Measurements from ENCODE around the gene ABCC2.
"Not testable (repeated sequence)": the region's sequence is repeated elsewhere in the genome, so short reads cannot be mapped to it uniquely, and the experiment has no call there.

Gene ABCC2

DNA sequence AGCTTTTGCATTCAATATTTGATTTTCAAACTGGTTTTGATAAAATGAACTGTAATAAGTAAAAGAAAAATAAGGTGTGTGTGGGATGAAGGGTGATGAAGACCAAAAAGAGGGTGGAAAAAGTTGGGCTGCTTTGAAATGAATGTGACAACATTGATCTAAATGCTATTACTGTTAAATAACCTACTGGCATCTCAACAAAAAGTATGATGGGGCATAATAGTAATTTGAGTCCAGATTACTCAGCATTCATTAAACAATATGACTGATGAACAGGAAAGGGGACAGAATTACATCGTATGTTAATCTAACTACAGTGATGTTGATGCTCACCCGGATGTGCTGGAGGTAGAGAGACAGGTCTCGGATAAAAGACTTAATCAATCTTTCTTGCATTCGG is 112.2 kb downstream of the ABCC2 start:
- Histone ChIP-seq H3K27me3 (ENCODE audit: low read depth, low read length) (no peaks in the 10 kb centered on the region), H3K4me2 (ENCODE audit: low read length) (no peak overlapping the region), H3K4me3 (ENCODE audit: low read length) (no peak overlapping the region), H4K20me1 (ENCODE audit: insufficient read depth, low read length) (no peaks in the 10 kb centered on the region), H3K9me3 (ENCODE audit: insufficient read depth, low read length) (no peaks in the 10 kb centered on the region), H2AFZ (ENCODE audit: low read depth, low read length) (no peak overlapping the region), H3K27ac (ENCODE audit: low read length) (no peak overlapping the region), H3K79me2 (ENCODE audit: low read length) (no peaks in the 10 kb centered on the region), H3K36me3 (replicated peaks; ENCODE audit: low read depth, low read length) (no peaks in the 10 kb centered on the region), H3K9ac (ENCODE audit: low read length) (no peak overlapping the region), H3K4me1 (ENCODE audit: low read length) (no peaks in the 10 kb centered on the region)
- no peak for TF ChIP-seq EZH2phosphoT487 (IDR thresholded peaks at IDR 0.05; ENCODE audit: low read depth)
- TF ChIP-seq, protein P1, sequence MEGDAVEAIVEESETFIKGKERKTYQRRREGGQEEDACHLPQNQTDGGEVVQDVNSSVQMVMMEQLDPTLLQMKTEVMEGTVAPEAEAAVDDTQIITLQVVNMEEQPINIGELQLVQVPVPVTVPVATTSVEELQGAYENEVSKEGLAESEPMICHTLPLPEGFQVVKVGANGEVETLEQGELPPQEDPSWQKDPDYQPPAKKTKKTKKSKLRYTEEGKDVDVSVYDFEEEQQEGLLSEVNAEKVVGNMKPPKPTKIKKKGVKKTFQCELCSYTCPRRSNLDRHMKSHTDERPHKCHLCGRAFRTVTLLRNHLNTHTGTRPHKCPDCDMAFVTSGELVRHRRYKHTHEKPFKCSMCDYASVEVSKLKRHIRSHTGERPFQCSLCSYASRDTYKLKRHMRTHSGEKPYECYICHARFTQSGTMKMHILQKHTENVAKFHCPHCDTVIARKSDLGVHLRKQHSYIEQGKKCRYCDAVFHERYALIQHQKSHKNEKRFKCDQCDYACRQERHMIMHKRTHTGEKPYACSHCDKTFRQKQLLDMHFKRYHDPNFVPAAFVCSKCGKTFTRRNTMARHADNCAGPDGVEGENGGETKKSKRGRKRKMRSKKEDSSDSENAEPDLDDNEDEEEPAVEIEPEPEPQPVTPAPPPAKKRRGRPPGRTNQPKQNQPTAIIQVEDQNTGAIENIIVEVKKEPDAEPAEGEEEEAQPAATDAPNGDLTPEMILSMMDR (IDR thresholded peaks at IDR 0.05; ENCODE audit: low read depth, low read length) = no peak

DNA sequence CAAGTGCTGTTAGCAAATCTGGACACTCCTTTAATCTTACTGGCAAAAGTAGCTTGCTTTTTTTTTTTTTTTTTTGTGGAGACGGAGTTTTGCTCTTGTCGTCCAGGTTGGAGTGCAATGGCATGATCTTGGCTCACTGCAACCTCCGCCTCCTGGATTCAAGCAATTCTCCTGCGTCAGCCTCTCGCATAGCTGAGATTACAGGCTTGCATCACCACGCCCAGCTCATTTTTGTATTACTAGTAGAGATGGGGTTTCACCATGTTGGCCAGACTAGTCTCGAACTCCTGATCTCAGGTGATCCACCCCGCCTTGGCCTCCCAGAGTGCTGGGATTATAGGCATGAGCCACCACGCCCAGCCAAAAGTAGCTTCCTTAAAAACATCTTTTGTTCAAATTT is 112.6 kb downstream of the ABCC2 start:
- H3K4me2 ChIP-seq (ENCODE audit: low read length); H2AFZ ChIP-seq (ENCODE audit: low read depth, low read length); H3K27me3 ChIP-seq (ENCODE audit: low read depth, low read length); H3K36me3 ChIP-seq (replicated peaks; ENCODE audit: low read depth, low read length); H3K4me1 ChIP-seq (ENCODE audit: low read length); H3K4me3 ChIP-seq (ENCODE audit: low read length); H3K9ac ChIP-seq (ENCODE audit: low read length); H3K27ac ChIP-seq (ENCODE audit: low read length); H3K79me2 ChIP-seq (ENCODE audit: low read length); H3K9me3 ChIP-seq (ENCODE audit: insufficient read depth, low read length); H4K20me1 ChIP-seq (ENCODE audit: insufficient read depth, low read length): not testable (repeated sequence)

DNA sequence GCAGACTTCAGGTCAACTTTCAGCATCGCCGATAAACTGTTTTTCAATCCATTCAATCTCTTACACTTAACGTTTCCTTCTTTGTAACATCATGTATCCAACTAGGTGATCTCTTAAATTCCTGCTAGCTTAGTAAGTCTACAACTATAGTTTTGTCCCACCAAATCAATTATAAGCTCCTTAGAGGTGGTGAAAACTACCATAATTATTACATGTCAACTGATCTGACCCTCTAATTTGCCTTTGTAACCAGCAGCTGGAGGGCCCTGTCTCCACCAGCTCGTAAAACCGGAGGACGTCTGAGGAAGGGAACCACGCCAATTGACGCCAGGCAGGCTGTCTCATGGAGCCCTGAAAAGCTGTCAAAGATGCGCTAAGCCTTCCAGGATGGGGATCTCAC is 113.4 kb downstream of the ABCC2 start:
- H3K27me3 ChIP-seq (ENCODE audit: low read depth, low read length) = no peaks in the 10 kb centered on the region
- no peaks in the 10 kb centered on the region for H3K79me2 ChIP-seq (ENCODE audit: low read length)
- H3K36me3 ChIP-seq (replicated peaks; ENCODE audit: low read depth, low read length) = no peaks in the 10 kb centered on the region
- H3K9ac ChIP-seq (ENCODE audit: low read length) = no peak overlapping the region
- H3K4me1 ChIP-seq (ENCODE audit: low read length) = no peaks in the 10 kb centered on the region
- H4K20me1 ChIP-seq (ENCODE audit: insufficient read depth, low read length) = no peaks in the 10 kb centered on the region
- no peak for TF ChIP-seq EZH2phosphoT487 (IDR thresholded peaks at IDR 0.05; ENCODE audit: low read depth)
- TF ChIP-seq, protein P1 (IDR thresholded peaks at IDR 0.05; ENCODE audit: low read depth, low read length) = no peak
- no peaks in the 10 kb centered on the region for H3K9me3 ChIP-seq (ENCODE audit: insufficient read depth, low read length)
- H2AFZ ChIP-seq (ENCODE audit: low read depth, low read length) = no peak overlapping the region
- H3K4me3 ChIP-seq (ENCODE audit: low read length) = no peak overlapping the region
- H3K27ac ChIP-seq (ENCODE audit: low read length) = no peak overlapping the region
- H3K4me2 ChIP-seq (ENCODE audit: low read length) = no peak overlapping the region

Data from OCI-LY3 (cell line).